Osteoblast (primary cell): ENCODE data around the gene FMC1. TPM values are rescaled to one million over a fixed set of nuclear protein-coding genes. Genes with fewer than 3 reads are reported as not detected.

Source experiments
- DNase-seq: peaks from one replicate; pipeline ENCODE4 v3.0.0; 2011; ENCODE audit warnings: low spot score, mixed read lengths; ENCODE audit not compliant: insufficient read length; ENCODE audit errors: missing footprints
- H2AFZ ChIP-seq: 2 replicates; pipeline ENCODE4 v1.6.0; 2011; ENCODE audit warnings: mild to moderate bottlenecking, low read length
- H3K27ac ChIP-seq: 2 replicates; pipeline ENCODE4 v1.5.1; 2011; ENCODE audit warnings: mild to moderate bottlenecking, low read depth, low read length, moderate library complexity
- H3K27me3 ChIP-seq: 2 replicates; pipeline ENCODE4 v1.6.0; 2012; ENCODE audit warnings: mild to moderate bottlenecking, control low read depth, inconsistent platforms, low read length, moderate library complexity; ENCODE audit not compliant: insufficient read depth
- H3K36me3 ChIP-seq: 2 replicates; pipeline ENCODE4 v1.5.1; 2011; ENCODE audit warnings: mild to moderate bottlenecking, low read length, control low read depth, moderate library complexity; ENCODE audit not compliant: insufficient read depth
- H3K4me1 ChIP-seq: 2 replicates; pipeline ENCODE4 v1.5.1; 2011; ENCODE audit warnings: mild to moderate bottlenecking, low read length, control low read depth, moderate library complexity; ENCODE audit not compliant: insufficient read depth
- H3K4me2 ChIP-seq: 2 replicates; pipeline ENCODE4 v1.6.0; 2011; ENCODE audit warnings: mild to moderate bottlenecking, low read length; ENCODE audit not compliant: insufficient read depth
- H3K4me3 ChIP-seq: fragments of 200-600 bp; sonication (generic); 3 replicates; pipeline ENCODE4 v1.5.1; 2012; ENCODE audit warnings: mild to moderate bottlenecking, low read length, inconsistent platforms; ENCODE audit not compliant: insufficient read depth
- H3K79me2 ChIP-seq: 2 replicates; pipeline ENCODE4 v1.6.0; 2012; ENCODE audit warnings: mild to moderate bottlenecking, low read length, control low read depth, inconsistent platforms; ENCODE audit not compliant: insufficient read depth
- H3K9me3 ChIP-seq: 2 replicates; pipeline ENCODE4 v1.5.1; 2011; ENCODE audit warnings: low read depth, low read length, control low read depth
- H4K20me1 ChIP-seq: 2 replicates; pipeline ENCODE4 v1.6.0; 2012; ENCODE audit warnings: mild to moderate bottlenecking, low read length, control low read depth; ENCODE audit not compliant: insufficient read depth
- total RNA-seq: library from RNA; depleted of rRNA; stranded (reverse); fragments of >200 nt; gene quantifications from 2 replicates; pipeline ENCODE4 v1.2.3, GENCODE V29; 2012
- TF ChIP-seq, protein P1 (sequence below): IDR thresholded peaks from 2 replicates; pipeline ENCODE4 v1.5.1; 2011; ENCODE audit warnings: mild to moderate bottlenecking, low read depth, low read length, moderate library complexity; ENCODE audit errors: extremely low read depth

The FMC1 gene
- total RNA-seq, 1 donor, result 9.0 TPM

GRCh38 chr7:139294951-139295575 is 46.1 kb upstream of the FMC1 start:
- Histone ChIP-seq H3K4me3 (no peak overlapping the region), H4K20me1 (no peaks in the 10 kb centered on the region), H3K36me3 (peaks cover 19% of the 10 kb centered on the region), H3K27me3 (no peaks in the 10 kb centered on the region), H3K79me2 (no peaks in the 10 kb centered on the region), H3K27ac (no peak overlapping the region), H3K4me2 (no peak overlapping the region), H2AFZ (no peak overlapping the region), H3K4me1 (peaks cover under 1% of the 10 kb centered on the region), H3K9me3 (no peaks in the 10 kb centered on the region)
- TF ChIP-seq, protein P1, sequence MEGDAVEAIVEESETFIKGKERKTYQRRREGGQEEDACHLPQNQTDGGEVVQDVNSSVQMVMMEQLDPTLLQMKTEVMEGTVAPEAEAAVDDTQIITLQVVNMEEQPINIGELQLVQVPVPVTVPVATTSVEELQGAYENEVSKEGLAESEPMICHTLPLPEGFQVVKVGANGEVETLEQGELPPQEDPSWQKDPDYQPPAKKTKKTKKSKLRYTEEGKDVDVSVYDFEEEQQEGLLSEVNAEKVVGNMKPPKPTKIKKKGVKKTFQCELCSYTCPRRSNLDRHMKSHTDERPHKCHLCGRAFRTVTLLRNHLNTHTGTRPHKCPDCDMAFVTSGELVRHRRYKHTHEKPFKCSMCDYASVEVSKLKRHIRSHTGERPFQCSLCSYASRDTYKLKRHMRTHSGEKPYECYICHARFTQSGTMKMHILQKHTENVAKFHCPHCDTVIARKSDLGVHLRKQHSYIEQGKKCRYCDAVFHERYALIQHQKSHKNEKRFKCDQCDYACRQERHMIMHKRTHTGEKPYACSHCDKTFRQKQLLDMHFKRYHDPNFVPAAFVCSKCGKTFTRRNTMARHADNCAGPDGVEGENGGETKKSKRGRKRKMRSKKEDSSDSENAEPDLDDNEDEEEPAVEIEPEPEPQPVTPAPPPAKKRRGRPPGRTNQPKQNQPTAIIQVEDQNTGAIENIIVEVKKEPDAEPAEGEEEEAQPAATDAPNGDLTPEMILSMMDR, result no peak
- DNase-seq, result no peak

- no peaks in the 10 kb centered on the region for H4K20me1 ChIP-seq
- TF ChIP-seq, protein P1, result no peak
These were observed 43.3 kb upstream of the FMC1 start for GRCh38 chr7:139297795-139298194.

DNA sequence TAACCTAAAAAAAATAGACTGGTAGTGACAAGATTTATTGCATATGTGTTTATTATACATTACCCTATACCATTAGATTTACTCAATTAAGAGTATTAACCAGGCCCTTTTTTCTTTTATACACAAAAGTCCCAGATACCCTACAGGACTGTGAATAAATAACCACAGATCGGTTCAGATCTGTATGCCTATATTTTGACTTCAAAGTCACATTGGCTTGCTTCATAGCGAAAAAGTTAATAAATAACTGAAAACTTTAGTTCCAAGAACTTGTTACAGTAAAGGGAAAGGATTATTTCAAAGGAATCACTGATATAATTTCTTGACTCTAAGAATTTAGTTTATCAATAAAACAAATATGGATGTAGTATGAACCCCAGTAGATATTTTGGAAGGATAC is 41.8 kb upstream of the FMC1 start:
- TF ChIP-seq, protein P1, result no peak
- Histone ChIP-seq H3K36me3 (peaks cover 15% of the 10 kb centered on the region), H3K9me3 (no peaks in the 10 kb centered on the region)

More at GRCh38 chr7:139297795-139298194, 43.3 kb upstream of the FMC1 start:
- Histone ChIP-seq H2AFZ (no peak overlapping the region), H3K79me2 (no peaks in the 10 kb centered on the region), H3K4me1 (peaks cover 9% of the 10 kb centered on the region), H3K36me3 (peaks cover 19% of the 10 kb centered on the region), H3K27me3 (no peaks in the 10 kb centered on the region), H3K4me3 (no peak overlapping the region), H3K4me2 (no peak overlapping the region), H3K9me3 (no peaks in the 10 kb centered on the region), H3K27ac (no peak overlapping the region)
- DNase-seq, result no peak

DNA sequence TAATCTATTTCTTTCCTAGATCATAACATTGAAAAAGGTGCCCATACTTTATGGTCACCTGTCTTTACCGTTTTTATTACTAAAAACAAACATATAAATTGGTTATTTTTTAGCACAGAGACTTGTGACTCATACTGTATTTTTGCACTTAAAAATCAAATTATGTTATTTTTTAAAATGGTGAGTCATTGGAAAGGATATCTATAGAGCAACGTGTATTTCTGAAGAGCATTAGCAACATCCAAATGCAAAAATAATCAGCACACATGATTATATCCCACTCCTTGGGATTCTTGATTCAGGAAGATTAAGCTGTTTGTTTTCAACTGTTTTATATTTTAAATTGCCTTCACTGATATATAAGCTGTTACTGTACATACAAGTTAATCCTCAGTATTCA is 40.7 kb upstream of the FMC1 start:
- TF ChIP-seq, protein P1, result no peak
- Histone ChIP-seq H3K9me3 (no peaks in the 10 kb centered on the region), H4K20me1 (no peaks in the 10 kb centered on the region), H3K27ac (no peak overlapping the region), H3K4me3 (no peak overlapping the region), H2AFZ (no peak overlapping the region), H3K36me3 (peaks cover 15% of the 10 kb centered on the region), H3K27me3 (no peaks in the 10 kb centered on the region), H3K79me2 (no peaks in the 10 kb centered on the region), H3K4me2 (no peak overlapping the region), H3K4me1 (peaks cover 9% of the 10 kb centered on the region)
- DNase-seq, result peak; percentile 72

More for the DNA sequence above, 41.8 kb upstream of the FMC1 start:
- H4K20me1 ChIP-seq, result no peaks in the 10 kb centered on the region
- no peaks in the 10 kb centered on the region for H3K79me2 ChIP-seq
- H3K4me1 ChIP-seq, result peaks cover 9% of the 10 kb centered on the region
- DNase-seq, result no peak
- no peak overlapping the region for H2AFZ ChIP-seq
- H3K27ac ChIP-seq, result no peak overlapping the region
- no peak overlapping the region for H3K4me3 ChIP-seq
- H3K27me3 ChIP-seq, result no peaks in the 10 kb centered on the region
- no peak overlapping the region for H3K4me2 ChIP-seq
